NAMALWA (cell line): Measurements from ENCODE around the gene DDX3X.
"Not testable (repeated sequence)": the region's sequence is repeated elsewhere in the genome, so short reads cannot be mapped to it uniquely, and the experiment has no call there.

Source experiments
- DNase-seq: peaks from one replicate; pipeline ENCODE4 v3.0.0-alpha.2; 2015; ENCODE audit warnings: low spot score

DDX3X gene

GRCh38 chrX:41373989-41374606 lies 40.1 kb downstream of the DDX3X start:
- DNase-seq = no peak

DNA sequence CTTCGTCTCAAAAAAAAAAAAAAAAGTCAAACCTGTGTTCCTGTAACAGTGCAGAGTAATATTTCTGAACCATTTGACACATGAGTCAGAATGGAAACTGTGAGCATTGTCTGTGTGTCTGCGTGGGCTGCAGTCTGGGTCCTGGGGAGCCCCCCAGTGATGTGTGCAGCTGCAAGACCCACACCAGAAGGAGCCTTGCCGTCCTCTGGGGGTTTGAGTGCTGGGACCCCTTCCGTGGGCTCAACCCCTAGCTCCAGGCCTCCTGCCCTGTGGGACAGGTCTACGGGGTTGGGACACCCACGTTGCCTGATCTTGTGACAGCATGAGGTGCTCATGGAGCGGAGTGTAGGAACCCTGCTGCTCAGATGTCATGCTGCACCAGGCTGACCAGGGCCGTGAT lies 43.7 kb downstream of the DDX3X start:
- no peak for DNase-seq

- DNase-seq = no peak
Measured at GRCh38 chrX:41381685-41382084, 47.7 kb downstream of the DDX3X start.

- no peak for DNase-seq
Measured at GRCh38 chrX:41382714-41383645, 49.0 kb downstream of the DDX3X start.

DNA sequence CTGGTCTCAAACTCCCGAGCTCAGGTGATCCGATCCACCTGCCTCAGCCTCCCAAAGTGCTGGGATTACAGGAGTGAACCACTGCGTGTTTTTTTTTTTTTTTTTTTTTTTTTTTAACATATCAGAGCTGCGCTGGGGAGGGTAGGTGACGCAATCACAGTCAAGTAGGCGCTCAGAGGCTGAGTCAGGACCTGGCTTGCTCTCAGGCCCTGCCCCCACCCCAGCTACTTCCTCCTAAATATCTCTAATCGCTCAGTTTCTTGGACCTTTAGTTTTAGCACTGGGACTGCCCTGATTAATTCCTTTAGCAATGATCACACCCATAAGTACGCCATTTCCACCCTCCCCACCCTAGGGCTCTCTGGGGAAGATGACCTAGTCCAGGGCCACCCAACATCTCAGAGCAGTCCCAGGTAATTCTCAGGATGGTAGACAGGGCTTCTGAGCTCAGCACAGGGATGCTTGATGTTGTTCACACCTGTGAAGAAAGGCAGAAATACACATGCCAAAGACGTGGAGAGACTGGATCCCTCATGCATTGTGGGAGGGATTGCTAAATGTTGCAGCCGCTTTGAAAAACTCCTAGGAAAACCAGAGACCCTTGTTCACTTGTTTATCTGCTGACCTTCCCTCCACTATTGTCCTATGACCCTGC lies 50.2 kb downstream of the DDX3X start:
- DNase-seq = no peak

DNA sequence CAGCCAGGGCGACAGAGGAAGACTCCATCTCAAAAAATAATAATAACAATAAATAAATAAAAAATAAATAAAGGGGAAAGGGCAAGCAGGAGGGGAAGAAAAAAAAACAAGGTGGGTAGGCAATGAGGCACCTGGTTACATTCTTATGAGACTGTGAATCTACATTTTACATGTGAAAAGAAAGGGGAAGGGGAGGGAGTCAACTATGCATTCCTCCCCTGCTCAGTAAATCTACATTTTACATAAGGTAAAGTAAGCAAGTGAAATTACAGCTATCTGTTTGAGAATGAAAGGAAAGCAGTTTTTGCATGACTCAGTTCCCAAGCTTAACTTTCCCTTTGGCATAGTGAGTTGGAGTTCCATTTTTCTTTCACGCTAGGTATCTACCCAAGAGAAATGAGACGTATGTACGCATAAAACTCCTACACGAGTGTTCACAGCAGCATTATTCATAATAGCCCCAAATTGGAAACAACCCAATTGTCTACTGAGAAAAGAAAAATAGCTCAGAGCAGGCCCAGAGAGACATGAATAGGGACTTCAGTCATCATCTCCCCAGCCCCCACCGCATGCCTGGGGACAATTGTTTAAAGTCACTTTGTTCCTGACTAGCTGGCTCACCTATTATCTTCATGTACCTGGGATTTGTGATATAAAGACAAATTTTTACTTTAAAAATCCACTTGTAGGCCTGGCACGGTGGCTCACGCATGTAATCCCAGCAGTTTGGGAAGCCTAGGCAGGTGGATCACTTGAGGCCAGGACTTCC lies 52.4 kb downstream of the DDX3X start:
- no peak for DNase-seq

- DNase-seq = no peak
Measured at GRCh38 chrX:41388543-41388942, 54.6 kb downstream of the DDX3X start.

DNA sequence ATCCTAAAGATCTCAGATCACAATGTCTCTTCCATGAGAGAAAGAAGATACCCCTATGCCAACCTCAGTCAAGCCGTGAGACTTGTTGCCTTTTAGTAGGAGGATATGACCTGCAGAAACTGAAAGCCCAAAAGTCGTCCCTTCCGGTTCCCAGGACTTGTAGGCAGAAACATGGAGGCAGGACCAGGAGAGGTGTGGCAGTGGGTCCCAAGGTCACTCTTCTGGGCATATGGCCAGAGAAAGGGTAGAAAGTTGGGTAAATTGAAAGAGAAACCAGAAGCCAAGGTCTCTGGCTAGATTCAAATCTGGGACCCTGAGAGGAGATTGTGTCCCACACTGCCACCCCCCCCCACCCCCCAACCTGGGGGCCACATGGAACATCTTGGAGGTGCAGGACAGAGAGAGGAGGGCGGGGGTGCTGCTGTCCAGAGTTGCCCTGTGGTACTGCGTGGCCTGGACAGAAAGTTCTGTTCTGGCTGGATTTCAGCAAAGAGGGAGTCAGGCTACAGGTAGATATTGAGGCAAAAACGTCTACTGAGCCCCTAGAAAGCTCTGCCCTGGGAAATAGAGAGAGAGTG lies 55.4 kb downstream of the DDX3X start:
- DNase-seq = no peak

DNA sequence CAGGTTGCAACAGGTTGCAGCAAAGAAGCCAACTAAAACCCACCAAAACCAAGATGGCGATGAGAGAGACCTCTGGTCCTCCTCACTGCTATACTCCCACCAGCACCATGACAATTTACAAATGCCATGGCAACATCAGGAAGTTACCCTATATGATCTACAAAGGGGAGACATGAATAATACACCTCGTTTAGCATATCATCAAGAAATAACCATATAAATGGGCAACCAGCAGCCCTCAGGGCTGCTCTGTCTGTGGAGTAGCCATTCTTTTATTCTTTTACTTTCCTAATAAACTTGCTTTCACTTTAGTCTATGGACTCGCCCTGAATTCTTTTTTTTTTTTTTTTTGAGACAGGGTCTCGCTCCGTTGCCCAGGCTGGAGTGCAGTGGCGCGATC lies 56.6 kb downstream of the DDX3X start:
- DNase-seq = not testable (repeated sequence)

DNA sequence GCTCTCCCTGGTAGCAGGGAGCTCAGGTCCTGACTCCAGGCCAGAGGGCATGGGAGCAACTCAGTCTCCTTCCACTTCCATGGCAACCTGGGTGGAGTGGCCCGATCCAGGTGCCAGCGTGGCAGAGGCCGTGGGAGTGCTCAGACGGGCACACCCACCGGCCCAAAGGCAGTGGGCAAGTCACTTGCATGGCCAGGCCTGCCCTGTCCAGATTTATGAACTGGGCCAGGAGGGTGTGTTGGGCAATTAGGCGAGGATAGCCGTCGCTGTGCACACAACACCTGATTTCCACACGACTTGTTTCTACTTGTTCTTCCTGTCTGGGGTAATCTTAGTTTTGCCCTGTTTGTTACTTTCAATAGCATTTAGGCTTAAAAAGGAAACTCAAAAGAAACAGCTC lies 57.6 kb downstream of the DDX3X start:
- DNase-seq = no peak

- no peak for DNase-seq
Measured at GRCh38 chrX:41394293-41394692, 60.3 kb downstream of the DDX3X start.

GRCh38 chrX:41397219-41397618 lies 63.3 kb downstream of the DDX3X start:
- no peak for DNase-seq

- no peak for DNase-seq
Measured at GRCh38 chrX:41397768-41398167, 63.8 kb downstream of the DDX3X start.

DNA sequence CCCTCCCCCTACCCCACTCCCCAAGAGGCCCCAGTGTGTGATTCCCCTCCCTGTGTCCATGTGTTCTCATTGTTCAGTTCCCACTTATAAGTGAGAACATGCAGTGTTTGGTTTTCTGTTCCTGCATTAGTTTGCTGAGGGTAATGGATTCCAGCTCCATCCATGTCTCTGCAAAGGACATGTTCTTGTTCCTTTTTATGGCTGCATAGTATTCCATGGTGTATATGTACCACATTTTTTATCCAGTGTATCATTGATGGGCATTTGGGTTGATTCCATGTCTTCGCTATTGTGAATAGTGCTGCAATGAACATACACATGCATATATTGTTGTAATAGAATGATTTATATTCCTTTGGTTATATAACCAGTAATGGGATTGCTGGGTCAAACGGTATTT lies 68.6 kb downstream of the DDX3X start:
- DNase-seq = not testable (repeated sequence)

- DNase-seq = no peak
Measured at GRCh38 chrX:41405551-41405950, 71.6 kb downstream of the DDX3X start.

DNA sequence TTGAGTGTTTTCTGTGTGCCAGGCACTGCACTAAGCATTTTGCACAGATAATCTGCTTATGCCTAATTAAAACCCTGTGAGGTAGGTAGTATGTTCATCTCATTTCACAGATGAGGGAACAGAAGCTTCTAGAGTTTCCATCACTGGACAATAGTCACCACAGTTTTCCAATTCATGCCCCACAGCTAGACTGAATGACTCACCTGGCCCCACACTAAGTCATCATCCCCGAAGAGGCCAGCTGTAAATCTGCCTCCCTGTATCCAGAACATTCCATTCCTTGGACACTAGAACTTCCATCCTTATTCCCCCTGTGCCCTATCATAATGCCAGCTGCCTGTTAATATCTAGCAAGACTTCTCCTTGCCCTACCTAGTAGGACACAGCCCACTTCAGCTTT lies 72.2 kb downstream of the DDX3X start:
- DNase-seq = no peak

GRCh38 chrX:41407816-41408215 lies 73.9 kb downstream of the DDX3X start:
- DNase-seq = no peak

DNA sequence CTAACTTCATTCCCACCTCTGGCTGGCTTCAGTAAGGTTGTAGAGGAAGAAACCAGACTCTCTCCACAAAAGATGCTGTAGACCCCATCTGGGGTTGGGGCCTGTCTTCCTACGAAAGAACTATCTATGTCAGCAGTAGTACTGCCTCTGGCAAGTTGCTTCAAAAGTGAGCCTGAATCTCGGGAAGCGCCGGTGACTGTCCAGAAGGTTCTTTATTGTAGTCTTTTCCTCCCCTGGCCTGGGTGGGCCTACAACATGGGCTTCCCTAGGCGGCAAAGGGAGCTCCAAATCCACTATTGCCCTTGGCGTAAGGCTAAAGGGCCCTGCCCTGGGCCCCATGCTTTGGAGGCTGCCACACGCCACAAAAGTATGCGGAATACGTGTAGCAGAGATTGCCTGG lies 74.6 kb downstream of the DDX3X start:
- no peak for DNase-seq

DNA sequence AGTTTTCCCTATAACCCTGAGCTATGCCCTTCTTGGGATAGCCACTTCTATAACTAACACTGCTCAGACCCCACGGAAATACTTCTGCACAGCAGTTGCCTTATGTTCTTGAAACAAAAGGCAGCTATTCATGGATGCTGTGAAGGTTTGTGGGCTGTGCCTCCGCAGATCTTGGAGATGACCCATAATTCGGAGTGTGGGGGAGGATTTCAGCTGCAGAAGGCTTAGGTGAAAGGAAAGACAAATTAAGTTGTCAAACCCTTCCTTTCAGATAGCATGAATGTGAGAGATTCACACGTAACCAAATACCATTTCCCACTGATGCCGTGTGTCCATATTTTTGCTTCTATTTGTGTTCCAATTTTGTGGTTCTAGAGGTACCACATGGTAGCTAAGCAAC lies 75.0 kb downstream of the DDX3X start:
- DNase-seq = no peak

DNA sequence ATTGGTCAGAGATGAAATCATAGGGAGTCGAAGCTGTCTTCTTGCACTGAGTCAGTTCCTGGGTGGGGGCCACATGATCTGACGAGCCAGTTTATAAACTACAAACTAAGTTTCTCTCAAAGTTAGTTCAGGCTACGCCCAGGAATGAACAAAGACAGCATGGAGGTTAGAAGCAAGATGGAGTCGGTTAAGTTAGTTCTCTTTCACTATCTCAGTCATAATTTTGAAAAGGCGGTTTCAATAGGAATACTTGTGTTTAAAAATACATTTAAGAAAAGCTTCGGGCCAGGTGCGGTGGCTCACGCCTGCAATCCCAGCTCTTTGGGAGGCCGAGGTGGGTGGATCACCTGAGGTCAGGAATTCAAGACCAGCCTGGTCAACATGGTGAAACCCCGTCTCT lies 77.3 kb downstream of the DDX3X start:
- DNase-seq = not testable (repeated sequence)

DNA sequence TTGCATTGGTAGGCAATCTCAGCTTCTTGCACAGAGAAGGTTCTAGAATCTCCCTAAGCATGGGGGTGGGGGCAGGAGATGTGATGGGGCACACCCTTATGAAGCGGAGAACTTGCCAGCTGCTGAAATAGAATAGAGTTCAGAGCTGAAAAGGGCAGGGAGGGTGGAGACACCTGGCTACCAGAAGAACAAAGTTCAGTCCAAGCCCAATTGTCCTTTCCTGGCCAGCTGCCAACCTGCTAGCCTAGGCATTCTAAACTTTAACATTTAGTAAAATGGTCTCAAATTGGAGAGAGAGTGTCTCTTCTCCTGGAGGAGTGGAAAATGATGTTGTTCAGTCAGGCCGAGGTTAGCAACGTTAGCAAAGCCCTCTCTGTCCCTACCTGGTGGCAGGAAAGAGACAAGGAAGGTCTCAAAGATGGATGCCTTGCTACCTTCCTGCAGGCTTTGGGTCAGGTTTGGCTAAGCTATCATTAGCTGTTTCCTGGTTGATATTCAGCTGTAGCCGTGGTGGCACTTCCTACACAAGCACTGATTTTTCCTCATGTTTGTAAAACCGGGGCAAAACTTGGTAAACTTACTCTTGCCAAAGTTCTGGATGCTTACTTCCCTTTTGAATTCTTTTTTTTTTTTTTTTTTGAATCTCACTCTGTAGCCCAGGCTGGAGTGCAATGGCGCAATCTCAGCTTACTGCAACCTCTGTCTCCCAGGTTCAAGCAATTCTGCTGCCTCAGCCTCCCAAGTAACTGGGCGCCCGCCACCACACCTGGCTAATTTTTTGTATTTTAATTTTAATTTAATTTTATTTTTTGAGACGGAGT lies 78.5 kb downstream of the DDX3X start:
- no peak for DNase-seq
